ENCODE data around the gene CPT2.

DNA sequence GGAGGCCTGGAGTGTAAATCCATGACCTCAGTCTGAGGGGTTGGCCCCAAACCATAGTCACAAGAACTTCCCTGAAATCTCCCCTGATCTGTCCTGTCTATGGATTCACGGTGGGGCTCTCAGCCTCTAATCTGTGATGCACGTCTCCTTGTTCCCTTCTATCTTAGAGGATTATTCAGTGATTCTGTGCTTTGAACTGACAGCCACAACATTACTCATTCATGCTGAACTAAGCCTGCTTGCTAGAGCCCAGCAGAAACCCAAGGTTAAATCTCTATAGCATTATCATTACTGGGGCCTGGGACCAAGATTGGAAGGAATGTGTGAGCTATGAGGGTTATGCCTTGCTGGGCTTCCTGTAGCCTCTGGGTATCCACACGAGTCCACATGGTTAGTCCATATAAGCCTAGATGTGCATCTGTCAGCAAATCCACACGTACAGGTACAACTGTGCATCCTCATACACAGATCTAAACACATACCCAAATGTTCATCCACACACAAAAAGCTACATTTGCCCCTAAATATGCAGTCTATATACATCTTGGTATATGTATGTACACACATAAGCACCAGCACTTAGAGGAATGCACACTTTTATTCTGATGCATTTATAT lies 64.1 kb downstream of the CPT2 start:
- TF ChIP-seq EP300 (IDR thresholded peaks at IDR 0.05) (no peak), POLR2A (IDR thresholded peaks at IDR 0.05) (no peak)
- TF ChIP-seq, protein P1, sequence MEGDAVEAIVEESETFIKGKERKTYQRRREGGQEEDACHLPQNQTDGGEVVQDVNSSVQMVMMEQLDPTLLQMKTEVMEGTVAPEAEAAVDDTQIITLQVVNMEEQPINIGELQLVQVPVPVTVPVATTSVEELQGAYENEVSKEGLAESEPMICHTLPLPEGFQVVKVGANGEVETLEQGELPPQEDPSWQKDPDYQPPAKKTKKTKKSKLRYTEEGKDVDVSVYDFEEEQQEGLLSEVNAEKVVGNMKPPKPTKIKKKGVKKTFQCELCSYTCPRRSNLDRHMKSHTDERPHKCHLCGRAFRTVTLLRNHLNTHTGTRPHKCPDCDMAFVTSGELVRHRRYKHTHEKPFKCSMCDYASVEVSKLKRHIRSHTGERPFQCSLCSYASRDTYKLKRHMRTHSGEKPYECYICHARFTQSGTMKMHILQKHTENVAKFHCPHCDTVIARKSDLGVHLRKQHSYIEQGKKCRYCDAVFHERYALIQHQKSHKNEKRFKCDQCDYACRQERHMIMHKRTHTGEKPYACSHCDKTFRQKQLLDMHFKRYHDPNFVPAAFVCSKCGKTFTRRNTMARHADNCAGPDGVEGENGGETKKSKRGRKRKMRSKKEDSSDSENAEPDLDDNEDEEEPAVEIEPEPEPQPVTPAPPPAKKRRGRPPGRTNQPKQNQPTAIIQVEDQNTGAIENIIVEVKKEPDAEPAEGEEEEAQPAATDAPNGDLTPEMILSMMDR (IDR thresholded peaks at IDR 0.05) = no peak
